Epidermal melanocyte (primary cell): ENCODE measurements around the gene MACROD2.
"Not testable (repeated sequence)": the region's sequence is repeated elsewhere in the genome, so short reads cannot be mapped to it uniquely, and the experiment has no call there.

Experiments used
- DNase-seq: peaks from one replicate; pipeline ENCODE4 v3.0.0; 2011; ENCODE audit warnings: low spot score; ENCODE audit not compliant: insufficient read length

The MACROD2 gene

GRCh38 chr20:15319439-15319838, 1324.1 kb downstream of the MACROD2 start:
- DNase-seq: no peak

GRCh38 chr20:15320941-15321340, 1325.6 kb downstream of the MACROD2 start:
- DNase-seq: no peak

- DNase-seq: no peak
These were observed 1331.8 kb downstream of the MACROD2 start for GRCh38 chr20:15327123-15327522.

- no peak for DNase-seq
These were observed 1332.8 kb downstream of the MACROD2 start for GRCh38 chr20:15328084-15328483.

- no peak for DNase-seq
These were observed 1337.4 kb downstream of the MACROD2 start for GRCh38 chr20:15332711-15333160.

GRCh38 chr20:15333170-15333569, 1337.9 kb downstream of the MACROD2 start:
- DNase-seq: no peak

- no peak for DNase-seq
These were observed 1340.7 kb downstream of the MACROD2 start for GRCh38 chr20:15336011-15336410.

GRCh38 chr20:15336536-15336935, 1341.2 kb downstream of the MACROD2 start:
- DNase-seq: no peak

- no peak for DNase-seq
These were observed 1343.9 kb downstream of the MACROD2 start for GRCh38 chr20:15339264-15339663.

- no peak for DNase-seq
These were observed 1347.7 kb downstream of the MACROD2 start for GRCh38 chr20:15342991-15343523.

- no peak for DNase-seq
These were observed 1350.0 kb downstream of the MACROD2 start for GRCh38 chr20:15345287-15345686.

GRCh38 chr20:15346657-15347280, 1351.5 kb downstream of the MACROD2 start:
- DNase-seq: no peak

- no peak for DNase-seq
These were observed 1363.7 kb downstream of the MACROD2 start for GRCh38 chr20:15359056-15359455.

GRCh38 chr20:15362849-15363248, 1367.5 kb downstream of the MACROD2 start:
- DNase-seq: no peak

GRCh38 chr20:15364781-15365180, 1369.5 kb downstream of the MACROD2 start:
- no peak for DNase-seq

GRCh38 chr20:15370370-15370769, 1375.1 kb downstream of the MACROD2 start:
- DNase-seq: no peak

- DNase-seq: no peak
These were observed 1379.4 kb downstream of the MACROD2 start for GRCh38 chr20:15374682-15375081.

GRCh38 chr20:15375836-15376235, 1380.5 kb downstream of the MACROD2 start:
- DNase-seq: no peak

GRCh38 chr20:15377603-15378002, 1382.3 kb downstream of the MACROD2 start:
- not testable (repeated sequence) for DNase-seq

GRCh38 chr20:15378151-15378550, 1382.8 kb downstream of the MACROD2 start:
- no peak for DNase-seq

GRCh38 chr20:15379681-15380296, 1384.5 kb downstream of the MACROD2 start:
- DNase-seq: no peak

GRCh38 chr20:15380770-15381169, 1385.5 kb downstream of the MACROD2 start:
- DNase-seq: no peak

- no peak for DNase-seq
These were observed 1391.9 kb downstream of the MACROD2 start for GRCh38 chr20:15387228-15387627.
